HEK293 (cell line): ENCODE results near the gene TNIK.

Source experiments
- CTCF ChIA-PET: fragments of 350-600 bp; formaldehyde crosslinking; extraction: SDS; loops from one replicate; lab custom pipeline; 2021; ENCODE audit warnings: antibody characterized with exemption; lab: Yijun Ruan, JAX
- POLR2A ChIA-PET: fragments of 300-600 bp; formaldehyde crosslinking; extraction: SDS; loops from one replicate; lab custom pipeline; 2020; ENCODE audit warnings: antibody characterized with exemption, inconsistent platforms; lab: Yijun Ruan, JAX
- H3K27ac ChIP-seq: fragments of 200-500 bp; sonication (Bioruptor generic); 2 replicates; pipeline ENCODE4 v1.5.1; 2014; ENCODE audit warnings: low read depth, low read length, control low read depth, inconsistent platforms; ENCODE audit errors: extremely low read depth
- H3K36me3 ChIP-seq, 2 experiments: fragments of 200-500 bp in 1 of 2; sonication (Bioruptor generic) in 1 of 2; 1 replicate in 1 of 2; 2 replicates in 1 of 2; pipeline ENCODE4 v1.5.1; 2014 to 2017; ENCODE audit warnings: inconsistent platforms in 2 of 2, low read length in 2 of 2; ENCODE audit not compliant: control insufficient read depth in 2 of 2, insufficient read depth in 1 of 2
- H3K4me1 ChIP-seq: fragments of 200-500 bp; sonication (Bioruptor generic); 2 replicates; pipeline ENCODE4 v1.5.1; 2014; ENCODE audit warnings: mild to moderate bottlenecking, low read length, inconsistent platforms; ENCODE audit not compliant: control insufficient read depth, insufficient read depth
- H3K4me3 ChIP-seq: 2 replicates; pipeline ENCODE4 v1.5.1; 2011; ENCODE audit warnings: low read depth, mild to moderate bottlenecking, control low read depth, low read length, moderate library complexity
- H3K9me3 ChIP-seq: fragments of 200-500 bp; sonication (Bioruptor generic); 2 replicates; pipeline ENCODE4 v1.5.1; 2014; ENCODE audit warnings: low read depth, low read length, inconsistent platforms; ENCODE audit not compliant: control insufficient read depth, insufficient read depth
- GLIS2 ChIP-seq: fragments of 450-650 bp; formaldehyde crosslinking; IDR thresholded peaks from 2 replicates; pipeline ENCODE4 v1.5.1; 2016; ENCODE audit warnings: missing biosample characterization, missing genetic modification characterization
- KLF7 ChIP-seq: fragments of 450-650 bp; formaldehyde crosslinking; IDR thresholded peaks from 2 replicates; pipeline ENCODE4 v1.5.1; 2016; ENCODE audit warnings: missing biosample characterization, missing genetic modification characterization, borderline replicate concordance
- SETDB1 ChIP-seq: IDR thresholded peaks from one replicate; pipeline ENCODE4 v1.6.1; 2017; ENCODE audit warnings: mild to moderate bottlenecking, low read length, moderate library complexity, mixed read lengths; ENCODE audit not compliant: insufficient read length
- ZBTB8A ChIP-seq: fragments of 450-650 bp; formaldehyde crosslinking; IDR thresholded peaks from 2 replicates; pipeline ENCODE4 v1.5.1; 2016; ENCODE audit warnings: missing biosample characterization, missing genetic modification characterization
- ZNF114 ChIP-seq: fragments of 450-650 bp; formaldehyde crosslinking; IDR thresholded peaks from 2 replicates; pipeline ENCODE4 v1.5.0; 2017; ENCODE audit warnings: missing biosample characterization, missing genetic modification characterization
- ZNF121 ChIP-seq: fragments of 450-650 bp; formaldehyde crosslinking; IDR thresholded peaks from 2 replicates; pipeline ENCODE4 v1.5.1; 2016; ENCODE audit warnings: missing biosample characterization, missing genetic modification characterization
- ZNF132 ChIP-seq: fragments of 450-650 bp; formaldehyde crosslinking; IDR thresholded peaks from 2 replicates; pipeline ENCODE4 v1.5.1; 2017; ENCODE audit warnings: missing biosample characterization, missing genetic modification characterization, borderline replicate concordance
- ZNF214 ChIP-seq: fragments of 450-650 bp; formaldehyde crosslinking; IDR thresholded peaks from 2 replicates; pipeline ENCODE4 v1.5.1; 2017; ENCODE audit warnings: missing biosample characterization, mild to moderate bottlenecking, missing genetic modification characterization, borderline replicate concordance
- ZNF221 ChIP-seq: fragments of 450-650 bp; formaldehyde crosslinking; IDR thresholded peaks from 2 replicates; pipeline ENCODE4 v1.5.1; 2017; ENCODE audit warnings: missing biosample characterization, missing genetic modification characterization, borderline replicate concordance
- ZNF354C ChIP-seq: fragments of 450-650 bp; formaldehyde crosslinking; IDR thresholded peaks from 2 replicates; pipeline ENCODE4 v1.5.1; 2016; ENCODE audit warnings: missing biosample characterization, missing genetic modification characterization, low read depth, borderline replicate concordance
- ZNF521 ChIP-seq: fragments of 450-650 bp; formaldehyde crosslinking; IDR thresholded peaks from 2 replicates; pipeline ENCODE4 v1.5.1; 2017; ENCODE audit warnings: missing biosample characterization, mild to moderate bottlenecking, missing genetic modification characterization
- ZNF548 ChIP-seq: fragments of 450-650 bp; formaldehyde crosslinking; IDR thresholded peaks from 2 replicates; pipeline ENCODE4 v1.5.1; 2016; ENCODE audit warnings: missing biosample characterization, missing genetic modification characterization
- ZNF558 ChIP-seq: fragments of 450-650 bp; formaldehyde crosslinking; IDR thresholded peaks from 2 replicates; pipeline ENCODE4 v1.5.1; 2016; ENCODE audit warnings: missing biosample characterization, missing genetic modification characterization
- ZNF624 ChIP-seq: fragments of 450-650 bp; formaldehyde crosslinking; IDR thresholded peaks from 2 replicates; pipeline ENCODE4 v1.5.1; 2017; ENCODE audit warnings: missing biosample characterization, missing genetic modification characterization
- ZNF76 ChIP-seq: fragments of 450-650 bp; formaldehyde crosslinking; IDR thresholded peaks from 2 replicates; pipeline ENCODE4; 2016; ENCODE audit warnings: low read depth, missing biosample characterization, missing genetic modification characterization, borderline replicate concordance
- ZNF837 ChIP-seq: fragments of 450-650 bp; formaldehyde crosslinking; IDR thresholded peaks from 2 replicates; pipeline ENCODE4 v1.5.1; 2016; ENCODE audit warnings: missing biosample characterization, missing genetic modification characterization
- TF ChIP-seq, protein P1 (sequence below): fragments of 450-650 bp; formaldehyde crosslinking; IDR thresholded peaks from 2 replicates; pipeline ENCODE4 v1.5.1; 2017; ENCODE audit warnings: missing biosample characterization, mild to moderate bottlenecking, missing genetic modification characterization, moderate library complexity
- TF ChIP-seq, protein P2 (sequence below): fragments of 450-650 bp; formaldehyde crosslinking; IDR thresholded peaks from 2 replicates; pipeline ENCODE4 v1.5.1; 2016; ENCODE audit warnings: missing biosample characterization, missing genetic modification characterization
- TF ChIP-seq, protein P3 (sequence below): fragments of 450-650 bp; formaldehyde crosslinking; IDR thresholded peaks from 2 replicates; pipeline ENCODE4 v1.5.1; 2017; ENCODE audit warnings: missing biosample characterization, missing genetic modification characterization
- TF ChIP-seq, protein P4 (sequence below): fragments of 450-650 bp; formaldehyde crosslinking; IDR thresholded peaks from 2 replicates; pipeline ENCODE4 v1.5.1; 2016; ENCODE audit warnings: missing biosample characterization, missing genetic modification characterization
- TF ChIP-seq, protein P5 (sequence below): fragments of 450-650 bp; formaldehyde crosslinking; IDR thresholded peaks from 2 replicates; pipeline ENCODE4 v1.5.1; 2016; ENCODE audit warnings: missing biosample characterization, missing genetic modification characterization

TNIK gene

DNA sequence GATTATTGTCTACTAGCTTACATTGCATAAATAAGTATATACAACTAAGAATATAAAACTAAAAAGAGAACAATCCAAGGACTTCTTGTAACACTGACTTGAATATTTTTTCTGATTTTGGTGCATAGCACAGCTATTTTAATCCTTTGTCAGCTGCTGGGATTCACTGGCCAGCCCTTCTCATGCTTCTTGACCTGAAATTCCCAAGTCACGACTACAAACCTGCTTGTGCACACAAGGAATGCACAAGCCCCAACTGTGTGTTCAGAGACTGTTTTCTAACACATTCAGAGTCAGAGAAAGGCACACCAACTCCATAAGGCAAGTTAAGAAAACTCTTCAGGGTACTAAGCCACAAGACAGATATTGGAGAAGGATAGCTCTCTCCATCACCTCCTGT, 80.9 kb downstream of the TNIK start (continued):
- TF ChIP-seq, protein P1, sequence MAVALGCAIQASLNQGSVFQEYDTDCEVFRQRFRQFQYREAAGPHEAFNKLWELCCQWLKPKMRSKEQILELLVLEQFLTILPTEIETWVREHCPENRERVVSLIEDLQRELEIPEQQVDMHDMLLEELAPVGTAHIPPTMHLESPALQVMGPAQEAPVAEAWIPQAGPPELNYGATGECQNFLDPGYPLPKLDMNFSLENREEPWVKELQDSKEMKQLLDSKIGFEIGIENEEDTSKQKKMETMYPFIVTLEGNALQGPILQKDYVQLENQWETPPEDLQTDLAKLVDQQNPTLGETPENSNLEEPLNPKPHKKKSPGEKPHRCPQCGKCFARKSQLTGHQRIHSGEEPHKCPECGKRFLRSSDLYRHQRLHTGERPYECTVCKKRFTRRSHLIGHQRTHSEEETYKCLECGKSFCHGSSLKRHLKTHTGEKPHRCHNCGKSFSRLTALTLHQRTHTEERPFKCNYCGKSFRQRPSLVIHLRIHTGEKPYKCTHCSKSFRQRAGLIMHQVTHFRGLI: no peak
- no peak for TF ChIP-seq GLIS2 (tag by site-specific recombination)
- no peak for TF ChIP-seq ZNF558 (tag by site-specific recombination)
- TF ChIP-seq ZNF132: no peak
- TF ChIP-seq ZNF548 (tag by site-specific recombination): no peak
- no peak for TF ChIP-seq SETDB1
- no peak for TF ChIP-seq ZNF221 (tag by site-specific recombination)
- TF ChIP-seq ZNF837 (tag by site-specific recombination): no peak
- TF ChIP-seq ZBTB8A: no peak
- TF ChIP-seq, protein P2, sequence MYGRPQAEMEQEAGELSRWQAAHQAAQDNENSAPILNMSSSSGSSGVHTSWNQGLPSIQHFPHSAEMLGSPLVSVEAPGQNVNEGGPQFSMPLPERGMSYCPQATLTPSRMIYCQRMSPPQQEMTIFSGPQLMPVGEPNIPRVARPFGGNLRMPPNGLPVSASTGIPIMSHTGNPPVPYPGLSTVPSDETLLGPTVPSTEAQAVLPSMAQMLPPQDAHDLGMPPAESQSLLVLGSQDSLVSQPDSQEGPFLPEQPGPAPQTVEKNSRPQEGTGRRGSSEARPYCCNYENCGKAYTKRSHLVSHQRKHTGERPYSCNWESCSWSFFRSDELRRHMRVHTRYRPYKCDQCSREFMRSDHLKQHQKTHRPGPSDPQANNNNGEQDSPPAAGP (tag by site-specific recombination): no peak
- no peak for TF ChIP-seq ZNF354C (tag by site-specific recombination)
- TF ChIP-seq KLF7 (tag by site-specific recombination): no peak
- TF ChIP-seq, all 188 proteins: peak for 0

DNA sequence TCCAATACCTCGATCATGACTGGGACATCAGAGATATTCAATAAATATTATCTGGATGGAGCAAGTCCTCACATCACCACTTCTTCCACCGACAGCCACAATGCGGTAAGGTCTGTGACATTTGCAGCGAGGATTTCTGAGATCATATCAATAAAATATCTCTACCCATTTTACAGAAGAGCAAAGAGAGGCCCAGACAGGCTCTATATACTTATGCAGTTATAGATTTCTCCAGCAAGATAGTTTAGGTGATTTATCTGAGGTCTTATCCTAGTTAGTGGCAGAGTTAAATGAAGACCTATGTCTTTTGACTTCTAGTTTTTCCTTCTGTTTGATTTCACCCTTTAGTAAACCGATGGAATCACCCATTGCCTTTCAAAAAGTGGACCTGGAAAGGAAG, 81.6 kb downstream of the TNIK start:
- no peak overlapping the region for H3K4me3 ChIP-seq
- H3K36me3 ChIP-seq: no peaks in the 10 kb centered on the region
- H3K27ac ChIP-seq: no peak overlapping the region
- ChIA-PET CTCF (no interaction called here), POLR2A (no interaction called here)
- TF ChIP-seq, protein P3, sequence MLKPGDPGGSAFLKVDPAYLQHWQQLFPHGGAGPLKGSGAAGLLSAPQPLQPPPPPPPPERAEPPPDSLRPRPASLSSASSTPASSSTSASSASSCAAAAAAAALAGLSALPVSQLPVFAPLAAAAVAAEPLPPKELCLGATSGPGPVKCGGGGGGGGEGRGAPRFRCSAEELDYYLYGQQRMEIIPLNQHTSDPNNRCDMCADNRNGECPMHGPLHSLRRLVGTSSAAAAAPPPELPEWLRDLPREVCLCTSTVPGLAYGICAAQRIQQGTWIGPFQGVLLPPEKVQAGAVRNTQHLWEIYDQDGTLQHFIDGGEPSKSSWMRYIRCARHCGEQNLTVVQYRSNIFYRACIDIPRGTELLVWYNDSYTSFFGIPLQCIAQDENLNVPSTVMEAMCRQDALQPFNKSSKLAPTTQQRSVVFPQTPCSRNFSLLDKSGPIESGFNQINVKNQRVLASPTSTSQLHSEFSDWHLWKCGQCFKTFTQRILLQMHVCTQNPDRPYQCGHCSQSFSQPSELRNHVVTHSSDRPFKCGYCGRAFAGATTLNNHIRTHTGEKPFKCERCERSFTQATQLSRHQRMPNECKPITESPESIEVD (tag by site-specific recombination): no peak
- TF ChIP-seq ZNF121 (tag by site-specific recombination) (no peak), ZNF76 (tag by site-specific recombination) (no peak), ZNF624 (no peak), ZNF521 (no peak), ZBTB8A (no peak), ZNF214 (tag by site-specific recombination) (no peak), ZNF114 (no peak)
- TF ChIP-seq, protein P4, sequence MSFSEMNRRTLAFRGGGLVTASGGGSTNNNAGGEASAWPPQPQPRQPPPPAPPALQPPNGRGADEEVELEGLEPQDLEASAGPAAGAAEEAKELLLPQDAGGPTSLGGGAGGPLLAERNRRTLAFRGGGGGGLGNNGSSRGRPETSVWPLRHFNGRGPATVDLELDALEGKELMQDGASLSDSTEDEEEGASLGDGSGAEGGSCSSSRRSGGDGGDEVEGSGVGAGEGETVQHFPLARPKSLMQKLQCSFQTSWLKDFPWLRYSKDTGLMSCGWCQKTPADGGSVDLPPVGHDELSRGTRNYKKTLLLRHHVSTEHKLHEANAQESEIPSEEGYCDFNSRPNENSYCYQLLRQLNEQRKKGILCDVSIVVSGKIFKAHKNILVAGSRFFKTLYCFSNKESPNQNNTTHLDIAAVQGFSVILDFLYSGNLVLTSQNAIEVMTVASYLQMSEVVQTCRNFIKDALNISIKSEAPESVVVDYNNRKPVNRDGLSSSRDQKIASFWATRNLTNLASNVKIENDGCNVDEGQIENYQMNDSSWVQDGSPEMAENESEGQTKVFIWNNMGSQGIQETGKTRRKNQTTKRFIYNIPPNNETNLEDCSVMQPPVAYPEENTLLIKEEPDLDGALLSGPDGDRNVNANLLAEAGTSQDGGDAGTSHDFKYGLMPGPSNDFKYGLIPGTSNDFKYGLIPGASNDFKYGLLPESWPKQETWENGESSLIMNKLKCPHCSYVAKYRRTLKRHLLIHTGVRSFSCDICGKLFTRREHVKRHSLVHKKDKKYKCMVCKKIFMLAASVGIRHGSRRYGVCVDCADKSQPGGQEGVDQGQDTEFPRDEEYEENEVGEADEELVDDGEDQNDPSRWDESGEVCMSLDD (tag by site-specific recombination): no peak
- TF ChIP-seq, protein P5, sequence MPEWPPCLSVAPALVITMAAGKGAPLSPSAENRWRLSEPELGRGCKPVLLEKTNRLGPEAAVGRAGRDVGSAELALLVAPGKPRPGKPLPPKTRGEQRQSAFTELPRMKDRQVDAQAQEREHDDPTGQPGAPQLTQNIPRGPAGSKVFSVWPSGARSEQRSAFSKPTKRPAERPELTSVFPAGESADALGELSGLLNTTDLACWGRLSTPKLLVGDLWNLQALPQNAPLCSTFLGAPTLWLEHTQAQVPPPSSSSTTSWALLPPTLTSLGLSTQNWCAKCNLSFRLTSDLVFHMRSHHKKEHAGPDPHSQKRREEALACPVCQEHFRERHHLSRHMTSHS (tag by site-specific recombination): no peak
- H3K4me1 ChIP-seq: no peaks in the 10 kb centered on the region
- H3K9me3 ChIP-seq: no peaks in the 10 kb centered on the region
